ENCODE measurements around the gene HNRNPA2B1.
"Not testable (repeated sequence)": the region's sequence is repeated elsewhere in the genome, so short reads cannot be mapped to it uniquely, and the experiment has no call there.

The HNRNPA2B1 gene

DNA sequence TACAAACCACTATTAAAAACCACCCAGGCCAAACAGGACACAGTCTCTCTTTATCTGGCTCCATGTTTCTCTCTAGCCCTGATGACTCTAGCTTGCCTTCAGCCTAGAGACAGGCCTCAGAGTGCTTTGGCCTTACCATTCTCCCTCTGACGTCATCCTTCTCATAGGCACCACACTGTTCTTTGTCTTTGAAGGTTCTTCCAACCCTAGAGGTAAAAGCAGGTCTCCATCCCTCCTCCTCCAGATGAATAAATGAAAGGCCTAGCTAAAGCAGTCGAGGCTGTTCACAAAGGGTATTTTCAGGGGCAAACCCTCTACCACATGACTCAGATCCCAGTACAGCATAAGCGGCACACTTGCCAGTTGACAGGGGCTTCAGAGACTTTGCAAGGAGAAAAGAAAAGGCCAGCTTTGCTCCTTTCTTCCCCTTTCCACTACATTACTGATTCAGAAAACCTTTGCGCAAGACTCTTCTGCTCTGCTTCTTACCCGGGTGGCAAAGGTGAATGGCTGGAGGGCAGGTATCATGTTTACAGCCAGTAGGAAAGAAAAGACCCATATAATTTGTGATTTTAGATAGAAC, 33.8 kb downstream of the HNRNPA2B1 start:
- Histone ChIP-seq H3K4me2 (ENCODE audit: low read depth, low read length, poor library complexity, severe bottlenecking) (no peak overlapping the region), H3F3A (ENCODE audit: insufficient read depth) (0 out of 2 replicates have a peak, but pooled peaks cover 3% of the 10 kb centered on the region), H3K9ac (ENCODE audit: low read length) (no peak overlapping the region), H3K9me3 (ENCODE audit: insufficient read depth, low read length) (no peaks in the 10 kb centered on the region), H3K27me3 (ENCODE audit: low read length) (no peaks in the 10 kb centered on the region), H3K27ac (ENCODE audit: low read depth, low read length) (no peak overlapping the region), H3K36me3 (ENCODE audit: low read length) (no peaks in the 10 kb centered on the region), H4K20me1 (ENCODE audit: low read depth, low read length) (no peaks in the 10 kb centered on the region), H2AFZ (ENCODE audit: low read depth, low read length, severe bottlenecking) (no peak overlapping the region), H3K4me3 (ENCODE audit: insufficient read depth, low read length, poor library complexity, severe bottlenecking) (no peak overlapping the region), H3K79me2 (ENCODE audit: insufficient read depth, low read length) (no peaks in the 10 kb centered on the region), H3K9me2 (replicated peaks; ENCODE audit: insufficient read depth, low read length) (no peaks in the 10 kb centered on the region)
- TF ChIP-seq, protein P1, sequence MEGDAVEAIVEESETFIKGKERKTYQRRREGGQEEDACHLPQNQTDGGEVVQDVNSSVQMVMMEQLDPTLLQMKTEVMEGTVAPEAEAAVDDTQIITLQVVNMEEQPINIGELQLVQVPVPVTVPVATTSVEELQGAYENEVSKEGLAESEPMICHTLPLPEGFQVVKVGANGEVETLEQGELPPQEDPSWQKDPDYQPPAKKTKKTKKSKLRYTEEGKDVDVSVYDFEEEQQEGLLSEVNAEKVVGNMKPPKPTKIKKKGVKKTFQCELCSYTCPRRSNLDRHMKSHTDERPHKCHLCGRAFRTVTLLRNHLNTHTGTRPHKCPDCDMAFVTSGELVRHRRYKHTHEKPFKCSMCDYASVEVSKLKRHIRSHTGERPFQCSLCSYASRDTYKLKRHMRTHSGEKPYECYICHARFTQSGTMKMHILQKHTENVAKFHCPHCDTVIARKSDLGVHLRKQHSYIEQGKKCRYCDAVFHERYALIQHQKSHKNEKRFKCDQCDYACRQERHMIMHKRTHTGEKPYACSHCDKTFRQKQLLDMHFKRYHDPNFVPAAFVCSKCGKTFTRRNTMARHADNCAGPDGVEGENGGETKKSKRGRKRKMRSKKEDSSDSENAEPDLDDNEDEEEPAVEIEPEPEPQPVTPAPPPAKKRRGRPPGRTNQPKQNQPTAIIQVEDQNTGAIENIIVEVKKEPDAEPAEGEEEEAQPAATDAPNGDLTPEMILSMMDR (IDR thresholded peaks at IDR 0.05; ENCODE audit: insufficient read depth, low read length, poor library complexity, severe bottlenecking): no peak
- no peak for TF ChIP-seq EZH2phosphoT487 (conservative IDR thresholded peaks at IDR 0.05; ENCODE audit: low read length)

DNA sequence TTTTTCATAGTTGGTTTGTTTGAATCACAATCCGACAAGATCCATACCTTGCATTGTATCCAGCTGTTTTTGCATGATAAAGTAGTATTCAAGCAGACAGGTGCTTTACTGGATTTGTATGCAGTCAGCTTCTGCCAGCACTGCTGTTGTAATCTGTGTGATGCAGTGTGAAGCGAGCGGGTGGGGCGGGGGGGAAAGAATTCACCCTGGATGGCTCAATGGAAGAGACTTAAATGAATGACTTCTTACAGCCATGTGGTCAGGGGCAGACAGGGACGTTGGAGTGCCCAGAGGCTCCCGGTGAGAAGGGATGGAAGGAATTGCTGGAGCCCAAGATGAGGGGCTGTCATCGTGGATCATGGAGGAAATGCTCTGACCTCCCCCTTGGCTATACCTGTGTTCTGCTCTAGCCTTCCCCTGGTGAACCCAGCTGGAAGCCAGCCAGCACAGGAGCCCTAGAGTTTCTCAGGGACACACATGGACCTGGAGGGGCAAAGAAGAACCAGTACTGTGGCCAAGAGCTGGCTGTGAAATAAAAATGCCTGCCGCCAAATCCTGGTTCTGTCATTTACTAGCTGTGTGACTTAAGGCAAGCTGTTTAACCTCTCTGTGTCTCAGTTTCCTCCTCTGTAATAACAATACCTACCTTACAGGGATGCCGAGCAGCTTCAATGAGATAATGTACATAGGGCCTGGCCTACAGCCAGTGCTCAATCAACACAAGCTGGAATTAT, 34.4 kb downstream of the HNRNPA2B1 start:
- H3K27ac ChIP-seq (ENCODE audit: low read depth, low read length): no peak overlapping the region
- H3K4me2 ChIP-seq (ENCODE audit: low read depth, low read length, poor library complexity, severe bottlenecking): no peak overlapping the region
- H3K9ac ChIP-seq (ENCODE audit: low read length): no peak overlapping the region
- H3K9me2 ChIP-seq (replicated peaks; ENCODE audit: insufficient read depth, low read length): no peaks in the 10 kb centered on the region
- 0 out of 2 replicates have a peak, but pooled peaks cover 3% of the 10 kb centered on the region for H3F3A ChIP-seq (ENCODE audit: insufficient read depth)
- H3K36me3 ChIP-seq (ENCODE audit: low read length): no peaks in the 10 kb centered on the region
- H3K9me3 ChIP-seq (ENCODE audit: insufficient read depth, low read length): no peaks in the 10 kb centered on the region
- no peaks in the 10 kb centered on the region for H3K79me2 ChIP-seq (ENCODE audit: insufficient read depth, low read length)
- H3K4me3 ChIP-seq (ENCODE audit: insufficient read depth, low read length, poor library complexity, severe bottlenecking): no peak overlapping the region
- H4K20me1 ChIP-seq (ENCODE audit: low read depth, low read length): no peaks in the 10 kb centered on the region
- H3K27me3 ChIP-seq (ENCODE audit: low read length): no peaks in the 10 kb centered on the region
- H2AFZ ChIP-seq (ENCODE audit: low read depth, low read length, severe bottlenecking): no peak overlapping the region
- no peak for TF ChIP-seq EZH2phosphoT487 (conservative IDR thresholded peaks at IDR 0.05; ENCODE audit: low read length)
- TF ChIP-seq, protein P1 (IDR thresholded peaks at IDR 0.05; ENCODE audit: insufficient read depth, low read length, poor library complexity, severe bottlenecking): no peak

DNA sequence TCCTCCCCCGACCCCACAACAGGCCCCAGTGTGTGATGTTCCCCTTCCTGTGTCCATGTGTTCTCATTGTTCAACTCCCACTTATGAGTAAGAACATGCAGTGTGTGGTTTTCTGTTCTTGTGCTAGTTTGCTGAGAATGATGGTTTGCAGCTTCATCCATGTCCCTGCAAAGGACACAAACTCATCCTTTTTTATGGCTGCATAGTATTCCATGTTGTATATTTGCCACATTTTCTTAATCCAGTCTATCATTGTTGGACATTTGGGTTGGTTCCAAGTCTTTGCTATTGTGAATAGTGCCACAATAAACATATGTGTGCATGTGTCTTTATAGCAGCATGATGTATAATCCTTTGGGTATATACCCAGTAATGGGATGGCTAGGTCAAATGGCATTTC, 36.7 kb downstream of the HNRNPA2B1 start:
- not testable (repeated sequence) for H3K27me3 ChIP-seq (ENCODE audit: low read length); H3K79me2 ChIP-seq (ENCODE audit: insufficient read depth, low read length); H3K27ac ChIP-seq (ENCODE audit: low read depth, low read length); H3F3A ChIP-seq (ENCODE audit: insufficient read depth); H3K36me3 ChIP-seq (ENCODE audit: low read length); H2AFZ ChIP-seq (ENCODE audit: low read depth, low read length, severe bottlenecking); H4K20me1 ChIP-seq (ENCODE audit: low read depth, low read length); H3K4me3 ChIP-seq (ENCODE audit: insufficient read depth, low read length, poor library complexity, severe bottlenecking); H3K9me2 ChIP-seq (replicated peaks; ENCODE audit: insufficient read depth, low read length); H3K9me3 ChIP-seq (ENCODE audit: insufficient read depth, low read length); H3K9ac ChIP-seq (ENCODE audit: low read length); H3K4me2 ChIP-seq (ENCODE audit: low read depth, low read length, poor library complexity, severe bottlenecking)

DNA sequence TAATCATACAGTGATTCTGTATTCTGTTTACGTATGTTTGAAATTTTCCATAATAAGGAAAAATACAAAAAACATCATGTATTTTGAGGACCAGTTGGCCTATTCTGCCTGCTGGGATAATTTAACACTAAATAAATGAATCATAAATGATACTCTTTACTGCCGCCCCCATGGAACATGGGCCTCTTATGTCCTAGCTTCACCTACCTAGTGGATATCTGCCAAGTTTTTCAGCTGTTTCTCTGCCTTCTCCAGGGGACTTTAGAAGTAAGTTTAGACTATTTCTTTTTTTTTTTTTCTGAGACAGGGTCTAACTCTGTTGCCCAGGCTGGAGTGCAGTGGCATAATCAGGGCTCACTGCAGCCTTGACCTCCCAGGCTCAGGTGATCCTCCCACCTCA, 38.1 kb downstream of the HNRNPA2B1 start:
- Histone ChIP-seq H4K20me1 (ENCODE audit: low read depth, low read length) (no peaks in the 10 kb centered on the region), H3K9ac (ENCODE audit: low read length) (no peak overlapping the region), H3K79me2 (ENCODE audit: insufficient read depth, low read length) (no peaks in the 10 kb centered on the region), H3F3A (ENCODE audit: insufficient read depth) (0 out of 2 replicates have a peak, but pooled peaks cover under 1% of the 10 kb centered on the region), H3K4me3 (ENCODE audit: insufficient read depth, low read length, poor library complexity, severe bottlenecking) (no peak overlapping the region), H3K9me3 (ENCODE audit: insufficient read depth, low read length) (no peaks in the 10 kb centered on the region), H3K9me2 (replicated peaks; ENCODE audit: insufficient read depth, low read length) (no peaks in the 10 kb centered on the region), H2AFZ (ENCODE audit: low read depth, low read length, severe bottlenecking) (no peak overlapping the region), H3K4me2 (ENCODE audit: low read depth, low read length, poor library complexity, severe bottlenecking) (no peak overlapping the region), H3K27me3 (ENCODE audit: low read length) (no peaks in the 10 kb centered on the region), H3K27ac (ENCODE audit: low read depth, low read length) (no peak overlapping the region), H3K36me3 (ENCODE audit: low read length) (no peaks in the 10 kb centered on the region)
- TF ChIP-seq, protein P1 (IDR thresholded peaks at IDR 0.05; ENCODE audit: insufficient read depth, low read length, poor library complexity, severe bottlenecking): no peak
- TF ChIP-seq EZH2phosphoT487 (conservative IDR thresholded peaks at IDR 0.05; ENCODE audit: low read length): no peak

All from SU-DHL-6 (cell line).